ENCODE results near the gene VILL. TPM values are rescaled to one million over a fixed set of nuclear protein-coding genes. Genes with fewer than 3 reads are reported as not detected.
"Not testable (repeated sequence)": the region's sequence is repeated elsewhere in the genome, so short reads cannot be mapped to it uniquely, and the experiment has no call there.

VILL gene
- total RNA-seq, 2 experiments from 2014 or later: 14.4 to 15.0 TPM

DNA sequence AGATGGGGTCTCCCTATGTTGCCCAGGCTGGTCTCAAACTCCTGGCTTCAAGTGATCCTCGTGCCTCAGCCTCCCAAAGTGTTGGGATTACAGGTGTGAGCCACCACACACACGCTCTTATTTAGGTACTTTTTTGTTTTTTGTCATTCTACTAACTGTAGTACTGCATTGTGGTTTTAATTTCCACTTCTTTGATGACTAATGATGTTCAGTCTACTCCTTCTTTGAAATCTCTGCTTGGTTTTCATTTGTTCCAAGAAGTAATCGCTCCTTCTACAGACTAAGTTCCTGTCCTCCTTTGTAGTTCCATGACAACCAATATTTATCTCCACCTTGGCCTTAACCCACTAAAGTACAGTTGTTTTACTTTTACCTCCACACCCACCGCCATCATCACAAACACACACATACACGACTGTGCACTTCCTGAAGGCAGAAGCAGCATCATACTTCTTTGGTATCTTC, 47.9 kb downstream of the VILL start:
- Mint-ChIP-seq H3K4me3 (peak overlapping the region; percentile 70), H3K4me1 (peaks cover 27% of the 10 kb centered on the region), H3K27me3 (peaks cover 10% of the 10 kb centered on the region), H3K9me3 (peaks cover 9% of the 10 kb centered on the region), H3K27ac (peak overlapping the region; percentile 88), H3K36me3 (peaks cover 8% of the 10 kb centered on the region)
- DNase-seq: peak; percentile 37

DNA sequence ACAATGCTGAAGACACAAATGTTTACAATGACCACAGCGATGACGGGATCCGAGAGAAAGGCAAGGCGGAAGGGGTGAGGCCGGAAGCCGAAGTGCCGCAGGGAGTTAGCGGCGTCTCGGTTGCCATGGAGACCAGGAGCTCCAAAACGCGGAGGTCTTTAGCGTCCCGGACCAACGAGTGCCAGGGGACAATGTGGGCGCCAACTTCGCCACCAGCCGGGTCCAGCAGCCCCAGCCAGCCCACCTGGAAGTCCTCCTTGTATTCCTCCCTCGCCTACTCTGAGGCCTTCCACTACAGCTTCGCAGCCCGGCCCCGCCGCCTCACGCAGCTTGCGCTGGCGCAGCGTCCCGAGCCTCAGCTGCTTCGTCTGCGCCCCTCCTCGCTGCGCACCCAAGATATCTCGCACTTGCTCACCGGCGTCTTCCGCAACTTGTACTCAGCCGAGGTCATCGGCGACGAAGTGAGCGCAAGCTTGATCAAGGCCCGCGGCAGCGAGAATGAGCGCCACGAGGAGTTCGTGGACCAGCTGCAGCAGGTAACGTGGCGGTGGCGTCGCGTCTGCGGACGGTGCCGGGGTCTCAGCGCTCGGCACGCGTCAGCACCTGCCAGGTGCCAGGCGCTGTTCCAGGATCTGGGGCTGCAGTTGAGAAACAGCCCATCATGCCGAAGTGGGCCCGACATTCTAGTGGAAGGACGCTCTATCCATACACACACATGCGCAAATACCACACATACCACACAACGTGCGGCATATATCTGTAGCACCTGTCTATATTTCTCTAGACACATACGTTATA, 48.7 kb downstream of the VILL start, which contains the start of gene DLEC1:
Gene DLEC1 (plus strand): TSS at position 108 of the 798 bp plus-strand sequence. CDS start 18 bp downstream, at position 126.
- peaks cover 8% of the 10 kb centered on the region for H3K36me3 Mint-ChIP-seq
- peaks cover 7% of the 10 kb centered on the region for H3K27me3 Mint-ChIP-seq
- H3K27ac Mint-ChIP-seq: peak within 1 kb of the TSS; percentile 88
- peak within 1 kb of the TSS; percentile 70 for H3K4me3 Mint-ChIP-seq
- H3K9me3 Mint-ChIP-seq: peaks cover 9% of the 10 kb centered on the region
- peaks cover 27% of the 10 kb centered on the region for H3K4me1 Mint-ChIP-seq
- peak; percentile 84 for DNase-seq

DNA sequence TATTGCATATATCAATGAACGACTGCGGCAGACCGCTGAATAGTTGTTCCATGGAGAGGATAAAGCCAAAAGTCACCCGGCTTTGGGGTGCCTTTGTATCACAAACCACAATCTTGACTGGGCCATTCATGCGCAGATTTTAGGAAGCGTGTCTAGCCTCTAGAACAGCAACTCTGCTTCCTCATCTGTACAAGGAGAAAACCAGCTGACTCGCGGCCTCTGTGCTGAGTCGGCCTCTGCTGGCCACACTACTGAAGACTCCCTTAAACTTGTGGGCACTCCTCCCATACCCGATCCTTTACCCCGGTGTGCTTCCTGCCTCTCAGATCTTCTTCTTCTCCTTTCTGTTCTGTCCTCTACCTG, 49.3 kb downstream of the VILL start:
- DNase-seq: no peak
- Mint-ChIP-seq H3K36me3 (peaks cover 8% of the 10 kb centered on the region), H3K9me3 (peaks cover 9% of the 10 kb centered on the region), H3K27ac (peak overlapping the region; percentile 88), H3K27me3 (peaks cover 3% of the 10 kb centered on the region), H3K4me3 (peak overlapping the region; percentile 70), H3K4me1 (peaks cover 27% of the 10 kb centered on the region)

DNA sequence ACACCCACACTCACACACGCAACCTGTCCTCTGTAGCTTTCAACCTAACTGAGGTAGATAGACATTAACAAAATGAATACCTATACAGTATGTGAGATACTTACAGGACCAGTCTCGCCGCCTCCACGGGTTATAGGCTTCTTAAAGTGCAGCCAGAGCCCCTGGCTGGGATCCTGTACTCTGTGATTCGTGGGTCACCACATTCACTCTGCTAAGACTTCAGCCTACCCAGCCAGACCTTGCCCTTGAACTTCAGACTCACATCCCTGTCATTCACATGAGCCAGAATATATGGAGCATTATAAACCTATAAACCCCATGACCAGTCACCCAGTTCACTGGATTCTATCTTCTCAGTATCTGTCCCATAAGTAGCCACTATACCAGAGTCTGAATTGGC, 49.8 kb downstream of the VILL start:
- H3K36me3 Mint-ChIP-seq: peaks cover 8% of the 10 kb centered on the region
- DNase-seq: no peak
- peaks cover 3% of the 10 kb centered on the region for H3K27me3 Mint-ChIP-seq
- H3K9me3 Mint-ChIP-seq: peaks cover 9% of the 10 kb centered on the region
- H3K4me1 Mint-ChIP-seq: peaks cover 27% of the 10 kb centered on the region
- no peak overlapping the region for H3K27ac Mint-ChIP-seq
- H3K4me3 Mint-ChIP-seq: peak overlapping the region; percentile 70

DNA sequence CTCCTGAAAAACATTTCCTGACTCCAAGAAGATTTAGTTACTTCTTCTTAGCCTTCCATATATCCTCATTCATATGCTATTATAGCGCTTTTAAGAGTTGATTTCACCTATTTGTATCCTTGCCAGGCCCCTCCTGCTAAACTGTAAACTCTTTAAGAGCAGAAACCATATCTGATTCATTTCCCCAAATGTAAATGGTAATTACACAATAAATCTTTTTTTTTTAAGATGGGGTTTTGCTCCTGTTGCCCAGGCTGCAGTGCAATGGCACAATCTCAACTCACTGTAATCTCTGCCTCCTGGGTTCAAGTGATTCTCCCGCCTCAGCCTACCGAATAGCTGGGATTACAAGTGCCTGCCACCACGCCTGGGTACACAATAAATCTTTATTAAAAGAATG, 52.9 kb downstream of the VILL start:
- Mint-ChIP-seq H3K36me3 (no peaks in the 10 kb centered on the region), H3K27me3 (peaks cover 3% of the 10 kb centered on the region), H3K27ac (no peak overlapping the region), H3K9me3 (peaks cover 2% of the 10 kb centered on the region), H3K4me1 (peaks cover 20% of the 10 kb centered on the region), H3K4me3 (no peak overlapping the region)
- no peak for DNase-seq

DNA sequence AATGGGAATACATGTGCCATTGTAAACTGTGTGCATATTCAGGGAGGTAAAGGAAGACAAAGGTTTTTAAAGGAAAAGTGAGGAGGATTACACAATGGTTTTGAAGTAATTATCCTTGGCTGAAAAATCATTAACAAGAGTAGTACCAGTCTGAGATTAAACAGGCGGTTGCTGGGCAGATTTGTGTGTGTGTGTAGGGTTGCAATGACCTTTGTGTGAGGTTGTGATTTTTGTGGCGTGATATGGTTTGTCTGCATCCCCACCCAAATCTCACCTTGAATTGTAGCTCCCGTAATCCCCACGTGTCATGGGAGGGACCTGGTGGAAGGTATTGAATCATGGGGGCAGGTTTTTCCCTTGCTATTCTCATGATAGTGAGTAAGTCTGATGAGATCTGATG, 55.4 kb downstream of the VILL start:
- H3K9me3 Mint-ChIP-seq: no peaks in the 10 kb centered on the region
- H3K4me3 Mint-ChIP-seq: no peak overlapping the region
- DNase-seq: no peak
- no peaks in the 10 kb centered on the region for H3K36me3 Mint-ChIP-seq
- H3K4me1 Mint-ChIP-seq: no peaks in the 10 kb centered on the region
- H3K27me3 Mint-ChIP-seq: no peaks in the 10 kb centered on the region
- H3K27ac Mint-ChIP-seq: no peak overlapping the region

DNA sequence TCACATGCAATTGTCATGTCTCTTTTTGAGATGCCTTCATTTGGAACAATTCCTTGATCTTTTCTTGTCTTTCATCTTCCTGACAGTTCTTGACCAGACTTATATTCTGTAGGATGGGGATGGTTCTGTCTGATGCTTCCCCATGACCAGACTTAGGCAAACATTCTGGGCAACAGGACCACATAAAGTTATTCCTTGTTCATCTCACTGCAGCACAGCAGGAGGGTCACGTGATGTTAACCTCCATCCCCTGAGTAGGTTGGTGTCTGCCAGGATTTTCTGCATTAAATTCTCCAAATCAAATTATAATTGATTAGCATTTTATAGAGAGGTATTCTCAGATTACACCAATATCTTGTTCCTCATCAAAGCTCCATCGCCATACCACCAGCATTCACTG, 56.2 kb downstream of the VILL start:
- no peaks in the 10 kb centered on the region for H3K4me1 Mint-ChIP-seq
- DNase-seq: no peak
- H3K4me3 Mint-ChIP-seq: no peak overlapping the region
- no peaks in the 10 kb centered on the region for H3K9me3 Mint-ChIP-seq
- H3K27me3 Mint-ChIP-seq: no peaks in the 10 kb centered on the region
- H3K36me3 Mint-ChIP-seq: no peaks in the 10 kb centered on the region
- H3K27ac Mint-ChIP-seq: no peak overlapping the region

DNA sequence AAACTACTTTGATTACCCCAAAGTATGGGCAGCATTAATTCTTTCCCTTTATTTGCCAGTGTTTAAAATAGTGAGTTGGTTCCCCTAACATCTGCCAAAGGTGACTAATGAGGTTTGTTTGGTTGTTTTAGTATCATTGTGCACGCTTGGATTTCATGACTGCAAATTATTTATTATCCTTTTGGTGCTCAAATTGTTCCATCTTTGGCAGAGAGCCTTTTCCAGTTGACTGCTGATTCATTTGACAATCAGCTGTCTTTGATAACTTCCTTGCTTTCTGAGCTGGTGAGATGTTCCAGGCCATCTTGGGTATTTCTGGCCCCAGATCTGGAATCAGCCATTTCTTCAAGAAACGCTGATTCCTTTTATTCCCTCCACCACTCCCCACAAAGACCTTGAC, 57.3 kb downstream of the VILL start:
- Mint-ChIP-seq H3K4me3 (no peak overlapping the region), H3K27me3 (no peaks in the 10 kb centered on the region), H3K27ac (no peak overlapping the region), H3K4me1 (no peaks in the 10 kb centered on the region), H3K9me3 (no peaks in the 10 kb centered on the region), H3K36me3 (no peaks in the 10 kb centered on the region)
- no peak for DNase-seq

DNA sequence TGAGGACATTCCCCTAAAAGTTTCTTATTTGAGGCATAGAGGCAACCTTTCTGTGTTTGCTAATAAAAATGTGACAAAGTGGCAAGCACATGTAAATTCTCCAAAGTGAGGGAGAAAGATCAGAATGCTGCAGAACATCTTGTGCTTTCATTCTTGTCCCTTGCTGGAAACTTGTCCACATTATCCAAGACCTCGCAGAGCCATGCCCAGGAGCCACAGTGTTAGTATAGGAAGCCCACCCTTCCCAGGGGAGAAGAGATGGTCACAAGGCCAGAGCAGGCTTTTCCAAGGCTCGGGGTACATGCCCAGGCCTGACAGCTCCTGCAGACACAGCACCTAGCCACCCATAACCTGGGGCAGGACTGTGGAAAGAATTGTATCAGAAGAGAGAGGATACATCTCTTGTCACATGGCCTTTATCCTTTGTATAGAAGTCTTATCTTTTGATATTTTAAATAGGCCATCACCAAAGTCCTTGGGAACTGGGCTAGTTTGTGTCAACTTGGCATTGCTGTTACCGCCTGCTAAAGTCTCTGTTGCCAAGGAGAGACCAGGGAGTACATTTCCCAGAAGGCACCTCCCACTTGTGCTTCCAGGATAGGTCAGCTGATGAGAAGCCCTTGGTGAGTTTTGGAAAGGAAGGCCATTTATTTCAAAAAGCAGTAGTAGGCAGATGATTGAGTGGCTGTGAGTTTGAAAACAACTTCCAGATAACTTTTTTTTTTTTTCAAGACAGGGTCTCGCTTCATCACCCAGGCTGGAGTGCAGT, 59.0 kb downstream of the VILL start:
- Mint-ChIP-seq H3K4me3 (no peak overlapping the region), H3K36me3 (no peaks in the 10 kb centered on the region), H3K27me3 (no peaks in the 10 kb centered on the region), H3K9me3 (no peaks in the 10 kb centered on the region), H3K4me1 (peaks cover under 1% of the 10 kb centered on the region), H3K27ac (no peak overlapping the region)
- DNase-seq: no peak

DNA sequence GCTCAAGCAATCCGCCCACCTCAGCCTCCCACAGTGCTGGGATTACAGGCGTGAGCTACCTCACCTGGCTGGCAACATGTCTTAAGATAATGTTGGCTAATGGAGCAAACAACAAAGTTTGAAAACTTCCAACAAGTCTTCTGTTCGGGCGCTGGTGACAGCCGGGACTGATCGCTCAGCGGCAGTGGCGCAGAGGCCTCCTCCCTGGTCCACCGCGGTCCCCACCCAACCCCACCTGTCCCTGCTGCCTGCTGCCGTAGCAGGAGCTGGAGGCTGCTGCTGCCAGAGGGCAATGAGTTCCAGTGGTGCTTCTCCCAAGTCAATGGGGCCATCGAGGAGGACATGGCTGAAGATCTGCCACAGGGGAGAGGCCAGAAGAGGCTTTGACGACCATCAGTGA, 60.5 kb downstream of the VILL start:
- no peaks in the 10 kb centered on the region for H3K27me3 Mint-ChIP-seq
- H3K4me3 Mint-ChIP-seq: no peak overlapping the region
- no peak for DNase-seq
- no peaks in the 10 kb centered on the region for H3K36me3 Mint-ChIP-seq
- no peak overlapping the region for H3K27ac Mint-ChIP-seq
- peaks cover 4% of the 10 kb centered on the region for H3K4me1 Mint-ChIP-seq
- no peaks in the 10 kb centered on the region for H3K9me3 Mint-ChIP-seq

DNA sequence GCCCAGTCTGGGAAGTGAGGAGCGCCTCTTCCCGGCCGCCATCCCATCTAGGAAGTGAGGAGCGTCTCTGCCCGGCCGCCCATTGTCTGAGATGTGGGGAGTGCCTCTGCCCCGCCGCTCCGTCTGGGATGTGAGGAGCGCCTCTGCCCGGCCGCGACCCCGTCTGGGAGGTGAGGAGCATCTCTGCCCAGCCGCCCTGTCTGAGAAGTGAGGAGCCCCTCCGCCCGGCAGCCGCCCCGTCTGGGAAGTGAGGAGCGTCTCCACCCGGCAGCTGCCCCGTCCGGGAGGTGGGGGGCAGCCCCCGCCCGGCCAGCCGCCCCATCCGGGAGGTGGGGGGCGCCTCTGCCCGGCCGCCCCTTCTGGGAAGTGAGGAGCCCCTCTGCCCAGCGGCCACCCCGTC, 62.7 kb downstream of the VILL start:
- not testable (repeated sequence) for H3K27ac Mint-ChIP-seq, H3K27me3 Mint-ChIP-seq, H3K4me3 Mint-ChIP-seq, H3K9me3 Mint-ChIP-seq, H3K4me1 Mint-ChIP-seq, DNase-seq, H3K36me3 Mint-ChIP-seq

DNA sequence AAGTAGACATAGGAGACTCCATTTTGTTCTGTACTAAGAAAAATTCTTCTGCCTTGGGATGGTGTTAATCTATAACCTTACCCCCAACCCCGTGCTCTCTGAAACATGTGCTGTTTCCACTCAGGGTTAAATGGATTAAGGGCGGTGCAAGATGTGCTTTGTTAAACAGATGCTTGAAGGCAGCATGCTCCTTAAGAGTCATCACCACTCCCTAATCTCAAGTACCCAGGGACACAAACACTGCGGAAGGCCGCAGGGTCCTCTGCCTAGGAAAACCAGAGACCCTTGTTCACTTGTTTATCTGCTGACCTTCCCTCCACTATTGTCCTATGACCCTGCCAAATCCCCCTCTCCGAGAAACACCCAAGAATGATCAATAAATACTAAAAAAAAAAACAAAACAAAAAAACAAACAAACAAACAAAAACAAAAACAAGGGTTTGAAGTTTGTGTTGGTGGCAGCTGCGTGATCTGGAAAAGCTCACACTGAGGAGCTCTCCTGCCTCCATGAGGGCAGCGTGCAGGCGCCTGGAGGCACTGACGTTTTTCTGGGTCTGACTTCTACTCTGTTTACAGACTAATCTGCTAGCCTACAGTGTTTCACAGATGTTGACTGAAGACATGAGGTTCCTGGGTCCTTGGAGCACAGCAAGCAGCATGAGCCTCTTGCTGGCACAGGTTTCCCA, 63.4 kb downstream of the VILL start:
- not testable (repeated sequence) for H3K4me1 Mint-ChIP-seq

DNA sequence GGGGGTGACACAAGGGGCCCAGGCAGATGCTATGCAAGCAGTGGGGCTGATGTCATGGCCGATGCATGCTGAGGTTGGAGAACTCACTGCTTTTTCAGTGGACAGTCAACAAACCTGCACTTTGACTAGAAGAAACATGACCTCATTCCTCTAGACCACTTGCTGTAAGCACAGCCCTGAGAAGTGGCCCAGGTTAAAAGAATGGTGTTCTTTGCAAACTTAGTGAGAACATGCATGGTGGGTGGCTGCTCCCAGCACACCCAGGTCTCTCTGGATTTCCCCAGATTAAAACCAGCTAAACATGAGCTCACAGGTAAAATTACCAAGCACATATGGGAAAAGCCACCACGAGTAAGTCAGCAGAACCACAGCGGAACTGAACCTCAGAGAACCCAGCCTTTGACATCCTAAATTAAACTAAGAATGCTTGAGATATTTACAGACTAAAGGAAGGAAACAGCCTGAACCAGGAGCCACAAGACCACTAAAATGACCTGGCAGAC, 64.0 kb downstream of the VILL start:
- DNase-seq: no peak
- no peaks in the 10 kb centered on the region for H3K9me3 Mint-ChIP-seq
- no peaks in the 10 kb centered on the region for H3K27me3 Mint-ChIP-seq
- peaks cover 4% of the 10 kb centered on the region for H3K4me1 Mint-ChIP-seq
- no peak overlapping the region for H3K27ac Mint-ChIP-seq
- H3K4me3 Mint-ChIP-seq: no peak overlapping the region
- H3K36me3 Mint-ChIP-seq: no peaks in the 10 kb centered on the region

More for the DNA sequence above, 63.4 kb downstream of the VILL start:
- H3K9me3 Mint-ChIP-seq, H3K27me3 Mint-ChIP-seq, H3K27ac Mint-ChIP-seq, H3K4me3 Mint-ChIP-seq, H3K36me3 Mint-ChIP-seq, DNase-seq: not testable (repeated sequence)

Measured in activated naive CD8-positive, alpha-beta T cell treated with anti-CD3 and anti-CD28 coated beads for 36 hours (primary cell).